ENCODE results near the gene RGS7.

DNA sequence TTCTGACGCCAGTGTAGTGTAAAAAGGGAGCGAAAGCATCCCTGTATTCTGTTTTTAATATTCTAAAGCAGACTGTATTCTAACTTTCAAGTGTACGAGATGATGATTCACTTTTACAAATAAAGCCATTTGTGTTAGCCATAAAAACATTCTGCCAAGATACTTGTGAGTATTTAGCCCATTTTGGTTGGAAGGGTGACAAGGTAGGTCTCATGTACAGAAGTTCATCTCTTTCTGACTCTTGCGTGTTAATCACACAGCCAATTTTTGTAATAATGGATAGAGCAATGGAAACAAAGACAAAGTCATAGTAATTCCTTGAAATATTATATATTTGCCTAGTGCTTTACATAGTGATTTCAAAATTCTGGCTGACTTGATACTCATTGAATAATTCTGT lies 619.7 kb downstream of the RGS7 start:
- TF ChIP-seq CTCF (IDR thresholded peaks at IDR 0.05): no peak
- TF ChIP-seq POLR2A (IDR thresholded peaks at IDR 0.05): no peak

All from right lobe of liver (tissue), 4 donors.